DOHH2 (cell line): ENCODE measurements around the gene MSH6.

Experiments used
- CTCF ChIP-seq: fragments of 200-600 bp; sonication (generic); IDR thresholded peaks from one replicate; pipeline ENCODE4 v1.5.1; 2014; ENCODE audit warnings: antibody characterized with exemption, mild to moderate bottlenecking, low read depth, low read length; ENCODE audit not compliant: poor library complexity, severe bottlenecking
- EZH2phosphoT487 ChIP-seq: fragments of 200-600 bp; sonication (generic); IDR thresholded peaks from 2 replicates; pipeline ENCODE4 v1.6.1; 2017; ENCODE audit warnings: borderline replicate concordance, mild to moderate bottlenecking, antibody characterized with exemption, low read length, moderate library complexity, mixed read lengths

GRCh38 chr2:47744074-47744473 is 38.9 kb upstream of the MSH6 start:
- TF ChIP-seq CTCF, result no peak
- no peak for TF ChIP-seq EZH2phosphoT487
